Neural cell (in vitro differentiated cells): Measurements from ENCODE around the gene OSBPL5. TPM values are rescaled to one million over a fixed set of nuclear protein-coding genes. Genes with fewer than 3 reads are reported as not detected.

ENCODE experiments used
- H2AFZ ChIP-seq: fragments of 200-600, 300-800 bp; sonication (generic), shearing (Covaris generic); 2 replicates; pipeline ENCODE4 v1.6.0; 2014; ENCODE audit warnings: low read depth, mild to moderate bottlenecking, antibody characterized with exemption, low read length, moderate library complexity
- H3F3A ChIP-seq: fragments of 200-600 bp; shearing (Covaris generic); 2 replicates; pipeline ENCODE4 v1.6.1; 2016; ENCODE audit warnings: mild to moderate bottlenecking, moderate library complexity, mixed read lengths, antibody characterized with exemption, low read length; ENCODE audit not compliant: insufficient read depth, poor library complexity, severe bottlenecking
- H3K27ac ChIP-seq: fragments of 200-600, 300-800 bp; sonication (generic), shearing (Covaris generic); 2 replicates; pipeline ENCODE4 v1.5.1; 2014; ENCODE audit warnings: mild to moderate bottlenecking, low read length, moderate library complexity
- H3K27me3 ChIP-seq: fragments of 300-800, 200-600 bp; sonication (generic), shearing (Covaris generic); 2 replicates; pipeline ENCODE4 v1.6.0; 2014; ENCODE audit warnings: mild to moderate bottlenecking, low read depth, low read length, moderate library complexity; ENCODE audit not compliant: insufficient read depth
- H3K36me3 ChIP-seq: fragments of 300-800, 200-600 bp; sonication (generic), shearing (Covaris generic); 2 replicates; pipeline ENCODE4 v1.5.1; 2014; ENCODE audit warnings: mild to moderate bottlenecking, antibody characterized with exemption, low read length, moderate library complexity; ENCODE audit not compliant: insufficient read depth
- H3K4me2 ChIP-seq: fragments of 300-800, 200-600 bp; sonication (generic), shearing (Covaris generic); 2 replicates; pipeline ENCODE4 v1.6.0; 2014; ENCODE audit warnings: mild to moderate bottlenecking, low read length
- H3K4me3 ChIP-seq: fragments of 300-800, 200-600 bp; sonication (generic), shearing (Covaris generic); 2 replicates; pipeline ENCODE4 v1.5.1; 2014; ENCODE audit warnings: mild to moderate bottlenecking, low read length, moderate library complexity
- H3K79me2 ChIP-seq: fragments of 200-600 bp; shearing (Covaris generic); replicated peaks from 2 replicates; pipeline ENCODE4 v1.6.0; 2014; ENCODE audit warnings: mild to moderate bottlenecking, low read length, moderate library complexity; ENCODE audit not compliant: insufficient read depth
- H3K9ac ChIP-seq: fragments of 300-800, 200-600 bp; sonication (generic), shearing (Covaris generic); 2 replicates; pipeline ENCODE4 v1.6.1; 2016; ENCODE audit warnings: mild to moderate bottlenecking, low read length, mixed read lengths
- H3K9me2 ChIP-seq: fragments of 200-600 bp; shearing (Covaris generic); 2 replicates; pipeline ENCODE4 v1.6.1; 2016; ENCODE audit warnings: mild to moderate bottlenecking, low read length, mixed read lengths; ENCODE audit not compliant: insufficient read depth
- H3K9me3 ChIP-seq: fragments of 200-600, 300-800 bp; sonication (generic), shearing (Covaris generic); 2 replicates; pipeline ENCODE4 v1.6.1; 2016; ENCODE audit warnings: mild to moderate bottlenecking, mixed run types, low read length, moderate library complexity, mixed read lengths
- H4K20me1 ChIP-seq: fragments of 200-600 bp; shearing (Covaris generic); 2 replicates; pipeline ENCODE4 v1.6.1; 2016; ENCODE audit warnings: mild to moderate bottlenecking, mixed run types; ENCODE audit not compliant: insufficient read depth
- CTCF ChIP-seq: fragments of 450-650 bp; IDR thresholded peaks from 2 replicates; pipeline ENCODE4 v1.5.1; 2014; ENCODE audit warnings: antibody characterized with exemption, mild to moderate bottlenecking, moderate library complexity; ENCODE audit not compliant: poor library complexity, severe bottlenecking
- EP300 ChIP-seq: fragments of 450-650 bp; conservative IDR thresholded peaks from 2 replicates; pipeline ENCODE4 v1.6.1; 2014; ENCODE audit warnings: antibody characterized with exemption, mild to moderate bottlenecking, moderate library complexity; ENCODE audit not compliant: poor library complexity, severe bottlenecking
- EZH2 ChIP-seq: fragments of 200-600, 300-800 bp; shearing (Covaris generic), sonication (generic); IDR thresholded peaks from 2 replicates; pipeline ENCODE4 v1.6.1; 2014; ENCODE audit warnings: antibody characterized with exemption, low read length, borderline replicate concordance, mild to moderate bottlenecking; ENCODE audit not compliant: insufficient read depth, poor library complexity, severe bottlenecking
- MXI1 ChIP-seq: fragments of 450-650 bp; conservative IDR thresholded peaks from 2 replicates; pipeline ENCODE4 v1.6.1; 2014; ENCODE audit warnings: antibody characterized with exemption, mild to moderate bottlenecking; ENCODE audit not compliant: poor library complexity, severe bottlenecking
- POLR2AphosphoS5 ChIP-seq: IDR thresholded peaks from 2 replicates; pipeline ENCODE4 v1.6.1; 2012
- TAF1 ChIP-seq: IDR thresholded peaks from 2 replicates; pipeline ENCODE4 v1.6.1; 2012; ENCODE audit warnings: low read depth
- polyA plus RNA-seq: library from polyadenylated mRNA; depleted of rRNA; stranded (reverse); fragments of >200 nt; gene quantifications from 2 replicates; pipeline ENCODE4 v1.2.3, GENCODE V29; 2014
- TF ChIP-seq, protein P1 (sequence below): IDR thresholded peaks from 2 replicates; pipeline ENCODE4 v1.6.1; 2012; ENCODE audit warnings: borderline replicate concordance

The OSBPL5 gene
- polyA plus RNA-seq, 1 donor from 2014 or later = 49.1 TPM

DNA sequence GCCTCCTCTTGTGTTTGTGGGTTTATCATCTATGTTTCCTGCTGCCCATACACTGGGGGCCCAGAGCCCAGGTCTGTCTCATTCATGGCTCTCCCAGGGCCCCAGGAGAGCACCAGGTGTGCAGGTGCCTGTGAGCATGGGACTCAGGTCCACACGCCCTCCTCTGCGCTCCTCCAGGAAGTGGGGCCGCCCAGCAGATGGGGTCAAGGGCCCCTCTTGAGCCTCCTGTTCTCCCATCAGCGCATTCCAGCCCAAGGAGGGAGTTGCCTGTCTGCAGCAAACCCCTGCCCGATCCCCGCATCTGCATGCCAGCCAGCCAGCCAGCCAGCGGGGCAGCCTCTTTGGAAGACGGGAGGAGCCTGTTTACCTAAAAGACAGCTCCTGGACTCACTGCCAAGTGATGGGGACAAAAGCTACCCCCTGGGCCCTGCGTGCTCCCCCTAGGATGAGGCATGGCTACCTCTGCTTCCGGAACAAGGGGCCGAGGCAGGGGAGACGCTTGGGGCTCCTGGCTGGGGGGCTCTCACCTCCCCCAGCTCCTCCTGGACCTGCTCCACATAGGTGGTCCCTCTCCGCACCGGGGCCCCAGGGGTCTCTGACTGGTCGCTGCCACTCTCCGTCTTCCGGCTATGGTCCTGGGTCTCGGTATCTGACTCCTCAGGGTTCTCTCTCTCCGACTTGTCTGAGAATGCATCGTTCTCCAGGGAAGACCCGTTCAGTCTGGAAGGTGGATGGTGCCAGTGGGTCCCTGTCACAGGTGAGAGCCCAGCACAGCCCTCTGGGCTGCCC, 58.2 kb downstream of the OSBPL5 start:
- no peak overlapping the region for H3K4me2 ChIP-seq
- no peaks in the 10 kb centered on the region for H3K27me3 ChIP-seq
- no peaks in the 10 kb centered on the region for H3K9me2 ChIP-seq
- H2AFZ ChIP-seq = no peak overlapping the region
- H3K27ac ChIP-seq = no peak overlapping the region
- no peaks in the 10 kb centered on the region for H3K36me3 ChIP-seq
- H3K4me3 ChIP-seq = no peak overlapping the region
- no peaks in the 10 kb centered on the region for H4K20me1 ChIP-seq
- no peaks in the 10 kb centered on the region for H3K79me2 ChIP-seq
- no peak overlapping the region for H3K9ac ChIP-seq
- H3F3A ChIP-seq = no peaks in the 10 kb centered on the region
- TF ChIP-seq POLR2AphosphoS5 (no peak), EP300 (no peak), CTCF (no peak), EZH2 (no peak), TAF1 (no peak), MXI1 (no peak)
- no peaks in the 10 kb centered on the region for H3K9me3 ChIP-seq

DNA sequence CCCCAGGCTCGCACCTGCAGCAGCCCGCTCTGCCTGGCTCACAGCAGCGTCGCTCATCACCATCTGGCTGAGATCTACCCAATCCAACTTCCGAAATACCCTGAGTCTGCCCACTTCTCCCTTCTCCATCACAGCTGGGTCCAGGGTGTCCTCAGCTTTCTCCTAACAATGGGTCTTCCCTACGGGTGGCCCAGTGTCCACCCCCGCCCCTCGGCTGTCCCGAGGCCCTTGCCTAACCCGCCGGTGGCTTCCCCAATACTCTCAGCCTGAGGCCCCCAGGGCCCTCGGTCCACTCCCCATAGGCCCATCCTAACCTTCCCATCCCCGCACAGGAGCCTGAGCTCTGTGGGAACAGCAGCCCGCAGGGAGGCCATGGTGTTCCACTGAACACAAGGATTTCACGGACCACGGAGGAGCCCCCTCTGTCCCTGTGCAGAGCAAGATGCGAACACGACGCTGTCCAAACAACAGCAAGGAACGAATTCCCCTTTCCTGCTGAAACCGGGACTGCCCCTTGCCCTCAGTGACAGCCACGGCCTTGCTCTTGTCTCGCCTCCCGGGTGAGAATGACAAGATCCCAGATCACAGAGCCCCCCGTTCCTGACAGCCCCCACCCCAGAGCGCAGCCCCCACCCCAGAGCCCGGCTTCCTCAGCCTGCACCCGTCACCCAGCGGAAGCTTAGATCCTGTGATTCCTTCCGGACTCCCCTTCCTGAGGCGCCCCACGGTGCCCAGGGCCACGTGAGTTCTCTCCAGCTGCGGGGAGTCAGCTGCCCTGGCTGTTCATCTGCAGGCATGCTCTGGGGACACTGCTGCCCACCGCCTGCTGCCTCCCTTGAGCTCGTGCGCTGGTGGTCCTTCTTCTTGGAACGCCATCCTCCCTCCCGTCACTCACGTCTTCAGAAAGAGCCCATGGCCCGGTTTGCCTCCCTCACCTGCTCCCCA, 59.0 kb downstream of the OSBPL5 start:
- H3K4me3 ChIP-seq = no peak overlapping the region
- no peak for TF ChIP-seq EP300
- no peak for TF ChIP-seq EZH2
- TF ChIP-seq, protein P1, sequence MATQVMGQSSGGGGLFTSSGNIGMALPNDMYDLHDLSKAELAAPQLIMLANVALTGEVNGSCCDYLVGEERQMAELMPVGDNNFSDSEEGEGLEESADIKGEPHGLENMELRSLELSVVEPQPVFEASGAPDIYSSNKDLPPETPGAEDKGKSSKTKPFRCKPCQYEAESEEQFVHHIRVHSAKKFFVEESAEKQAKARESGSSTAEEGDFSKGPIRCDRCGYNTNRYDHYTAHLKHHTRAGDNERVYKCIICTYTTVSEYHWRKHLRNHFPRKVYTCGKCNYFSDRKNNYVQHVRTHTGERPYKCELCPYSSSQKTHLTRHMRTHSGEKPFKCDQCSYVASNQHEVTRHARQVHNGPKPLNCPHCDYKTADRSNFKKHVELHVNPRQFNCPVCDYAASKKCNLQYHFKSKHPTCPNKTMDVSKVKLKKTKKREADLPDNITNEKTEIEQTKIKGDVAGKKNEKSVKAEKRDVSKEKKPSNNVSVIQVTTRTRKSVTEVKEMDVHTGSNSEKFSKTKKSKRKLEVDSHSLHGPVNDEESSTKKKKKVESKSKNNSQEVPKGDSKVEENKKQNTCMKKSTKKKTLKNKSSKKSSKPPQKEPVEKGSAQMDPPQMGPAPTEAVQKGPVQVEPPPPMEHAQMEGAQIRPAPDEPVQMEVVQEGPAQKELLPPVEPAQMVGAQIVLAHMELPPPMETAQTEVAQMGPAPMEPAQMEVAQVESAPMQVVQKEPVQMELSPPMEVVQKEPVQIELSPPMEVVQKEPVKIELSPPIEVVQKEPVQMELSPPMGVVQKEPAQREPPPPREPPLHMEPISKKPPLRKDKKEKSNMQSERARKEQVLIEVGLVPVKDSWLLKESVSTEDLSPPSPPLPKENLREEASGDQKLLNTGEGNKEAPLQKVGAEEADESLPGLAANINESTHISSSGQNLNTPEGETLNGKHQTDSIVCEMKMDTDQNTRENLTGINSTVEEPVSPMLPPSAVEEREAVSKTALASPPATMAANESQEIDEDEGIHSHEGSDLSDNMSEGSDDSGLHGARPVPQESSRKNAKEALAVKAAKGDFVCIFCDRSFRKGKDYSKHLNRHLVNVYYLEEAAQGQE = no peak
- no peak for TF ChIP-seq CTCF
- H3K27ac ChIP-seq = no peak overlapping the region
- H4K20me1 ChIP-seq = no peaks in the 10 kb centered on the region
- no peaks in the 10 kb centered on the region for H3K9me2 ChIP-seq
- H3K79me2 ChIP-seq = no peaks in the 10 kb centered on the region
- H3K9ac ChIP-seq = no peak overlapping the region
- no peaks in the 10 kb centered on the region for H3F3A ChIP-seq
- H3K36me3 ChIP-seq = no peaks in the 10 kb centered on the region
- H3K9me3 ChIP-seq = no peaks in the 10 kb centered on the region
- no peak overlapping the region for H3K4me2 ChIP-seq
- no peaks in the 10 kb centered on the region for H3K27me3 ChIP-seq
- no peak overlapping the region for H2AFZ ChIP-seq
